Measurements from ENCODE around the gene NCAPD2.
A peak's percentile ranks its signal among the peaks of the same experiment; 100 is the strongest.
"Not testable (repeated sequence)": the region's sequence is repeated elsewhere in the genome, so short reads cannot be mapped to it uniquely, and the experiment has no call there.

The NCAPD2 gene

DNA sequence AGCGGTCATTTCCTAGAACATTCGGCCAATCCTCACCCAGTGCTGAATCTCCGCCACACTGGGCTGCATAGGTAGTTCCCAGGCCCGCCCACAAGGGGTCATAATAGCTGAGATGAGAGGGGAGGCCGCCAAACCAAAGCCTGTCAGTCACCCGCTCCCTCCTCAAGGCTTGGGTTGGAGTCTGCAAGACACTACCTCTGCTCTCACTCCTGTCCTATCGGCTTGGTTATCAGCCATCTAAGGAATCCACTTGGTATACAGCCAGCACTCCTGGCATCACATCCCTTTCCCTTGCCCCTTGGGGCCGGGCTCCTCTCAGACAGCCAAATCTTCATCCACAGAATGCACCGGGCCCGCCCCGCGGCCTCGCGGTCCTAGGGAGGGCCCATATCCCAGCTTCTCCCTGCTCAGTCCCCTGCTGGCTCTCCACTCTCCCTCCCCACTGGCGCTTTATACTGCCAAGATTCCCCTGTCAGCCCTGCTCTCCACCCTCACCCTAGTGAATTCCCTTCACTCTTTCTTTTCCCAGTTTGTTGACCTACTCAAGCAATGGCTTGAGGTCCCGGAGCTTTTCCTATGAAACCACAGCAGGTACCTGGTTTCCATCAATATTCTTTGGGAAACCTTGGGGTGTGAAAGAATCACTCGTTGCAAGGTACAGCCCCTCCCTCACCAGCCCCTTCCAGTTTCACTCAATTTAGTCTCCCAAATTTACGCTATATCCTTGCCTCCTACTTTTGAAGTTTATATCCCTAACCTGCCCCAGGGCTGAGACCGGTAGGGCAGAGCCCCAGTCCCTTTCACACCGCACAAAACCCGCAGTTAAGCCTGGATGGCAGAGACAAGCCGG, 60.5 kb downstream of the NCAPD2 start:
- peak; percentile 88 for DNase-seq (ENCODE audit: extremely low spot score)
- ChIA-PET POLR2A (interaction anchor here (0.6 kb wide), 1 partner anchor 19 kb away, joined by 3 read pairs; no protein-coding TSS in a partner anchor), CTCF (interaction anchor here (0.6 to 20.9 kb wide), 26 partner anchors 9 to 294 kb away, joined by 3 to 280 read pairs (median 3); partner anchors contain the start of genes COPS7A, GAPDH, LPAR5 and MLF2)
- TF ChIP-seq, protein P1, sequence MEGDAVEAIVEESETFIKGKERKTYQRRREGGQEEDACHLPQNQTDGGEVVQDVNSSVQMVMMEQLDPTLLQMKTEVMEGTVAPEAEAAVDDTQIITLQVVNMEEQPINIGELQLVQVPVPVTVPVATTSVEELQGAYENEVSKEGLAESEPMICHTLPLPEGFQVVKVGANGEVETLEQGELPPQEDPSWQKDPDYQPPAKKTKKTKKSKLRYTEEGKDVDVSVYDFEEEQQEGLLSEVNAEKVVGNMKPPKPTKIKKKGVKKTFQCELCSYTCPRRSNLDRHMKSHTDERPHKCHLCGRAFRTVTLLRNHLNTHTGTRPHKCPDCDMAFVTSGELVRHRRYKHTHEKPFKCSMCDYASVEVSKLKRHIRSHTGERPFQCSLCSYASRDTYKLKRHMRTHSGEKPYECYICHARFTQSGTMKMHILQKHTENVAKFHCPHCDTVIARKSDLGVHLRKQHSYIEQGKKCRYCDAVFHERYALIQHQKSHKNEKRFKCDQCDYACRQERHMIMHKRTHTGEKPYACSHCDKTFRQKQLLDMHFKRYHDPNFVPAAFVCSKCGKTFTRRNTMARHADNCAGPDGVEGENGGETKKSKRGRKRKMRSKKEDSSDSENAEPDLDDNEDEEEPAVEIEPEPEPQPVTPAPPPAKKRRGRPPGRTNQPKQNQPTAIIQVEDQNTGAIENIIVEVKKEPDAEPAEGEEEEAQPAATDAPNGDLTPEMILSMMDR (IDR thresholded peaks at IDR 0.05; ENCODE audit: control extremely low read depth, extremely low read depth, low read depth, missing control alignments), result peak; percentile 77

DNA sequence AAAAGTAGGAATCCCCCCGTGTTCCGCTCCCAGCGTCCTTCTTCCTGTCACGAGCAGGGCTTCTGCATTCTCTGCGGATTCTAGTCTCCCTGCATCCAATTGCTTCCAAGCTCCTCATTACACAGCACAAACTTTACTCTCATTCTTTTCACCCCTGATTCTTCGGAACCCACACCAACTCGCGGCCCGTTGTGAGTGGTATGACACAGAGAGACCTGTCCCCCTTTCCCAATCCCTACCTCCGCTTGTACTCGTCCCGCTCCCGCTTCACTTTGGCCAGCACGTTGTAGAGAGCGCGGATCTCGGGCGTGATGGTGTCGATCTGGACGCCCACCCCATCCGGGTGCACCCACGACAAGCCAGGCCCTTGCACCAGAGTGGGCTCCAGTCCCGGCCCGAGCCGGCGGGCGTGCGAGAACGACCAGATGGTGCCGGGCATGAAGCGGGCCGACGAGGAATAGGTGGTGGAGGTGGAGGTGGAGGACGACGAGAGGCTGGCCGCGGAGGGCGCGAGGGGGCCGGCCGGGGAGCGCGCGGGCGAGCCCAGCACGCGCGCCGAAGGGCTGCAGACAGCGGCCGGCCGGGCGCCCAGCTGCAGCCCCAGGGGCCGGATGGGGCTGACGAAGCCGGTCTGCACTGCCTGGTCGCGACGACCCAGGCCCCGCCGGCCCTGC, 61.3 kb downstream of the NCAPD2 start:
- CTCF ChIA-PET, result interaction anchor here (1.0 to 20.9 kb wide), 14 partner anchors 9 to 168 kb away, joined by 3 to 280 read pairs (median 4); partner anchors contain the start of genes COPS7A, GAPDH, LPAR5 and NOP2
- POLR2A ChIA-PET, result interaction anchor here (0.6 kb wide), 1 partner anchor 134 kb away, joined by 15 read pairs; the partner anchor contains the start of gene ZNF384
- TF ChIP-seq, protein P1 (IDR thresholded peaks at IDR 0.05; ENCODE audit: control extremely low read depth, extremely low read depth, low read depth, missing control alignments), result no peak
- DNase-seq (ENCODE audit: extremely low spot score), result peak; percentile 33

DNA sequence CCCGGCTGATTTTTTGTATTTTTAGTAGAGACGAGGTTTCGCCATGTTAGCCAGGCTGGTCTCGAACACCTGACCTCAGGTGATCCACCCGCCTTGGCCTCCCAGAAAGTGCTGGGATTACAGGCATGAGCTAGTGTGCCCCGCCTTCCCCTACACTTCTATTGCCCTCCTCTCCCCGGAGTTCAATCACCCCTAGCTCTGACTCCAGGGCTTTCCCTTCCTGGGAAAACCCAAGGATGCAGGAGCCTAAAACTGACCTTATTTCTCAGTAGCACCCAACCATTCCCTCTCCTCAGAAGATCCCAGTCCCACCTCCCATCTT, 62.6 kb downstream of the NCAPD2 start:
- CTCF ChIA-PET, result interaction anchor here (1.0 to 20.9 kb wide), 7 partner anchors 11 to 167 kb away, joined by 3 to 280 read pairs (median 5); partner anchors contain the start of genes COPS7A, GAPDH and NOP2
- DNase-seq (ENCODE audit: extremely low spot score); POLR2A ChIA-PET: not testable (repeated sequence)

DNA sequence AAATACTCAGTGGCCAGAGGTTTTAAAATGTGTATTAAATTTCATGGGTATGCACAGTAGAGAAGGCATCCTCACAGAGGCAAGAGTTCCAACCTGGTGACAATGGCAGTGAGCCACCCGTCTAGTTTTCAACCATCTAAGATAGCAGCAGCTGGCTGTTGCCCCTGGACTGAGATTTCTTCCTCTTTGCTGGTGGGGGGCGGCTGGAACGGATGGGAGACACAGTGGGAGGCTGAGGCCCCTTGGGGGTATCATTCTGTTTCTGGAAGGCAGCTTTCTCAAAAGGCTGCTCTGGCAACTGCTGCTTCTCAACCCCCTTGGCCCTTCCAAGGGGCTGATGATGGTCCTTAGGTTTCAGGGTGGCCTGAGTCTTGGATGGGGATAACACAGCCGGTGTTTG, 63.0 kb downstream of the NCAPD2 start:
- no peak for DNase-seq (ENCODE audit: extremely low spot score)
- CTCF ChIA-PET, result interaction anchor here (0.9 to 20.9 kb wide), 11 partner anchors 10 to 167 kb away, joined by 3 to 280 read pairs (median 4); partner anchors contain the start of genes COPS7A, GAPDH and NOP2
- TF ChIP-seq, protein P1 (IDR thresholded peaks at IDR 0.05; ENCODE audit: control extremely low read depth, extremely low read depth, low read depth, missing control alignments), result no peak
- POLR2A ChIA-PET, result interaction anchor here (0.6 kb wide), 1 partner anchor 13 kb away, joined by 8 read pairs; no protein-coding TSS in a partner anchor

DNA sequence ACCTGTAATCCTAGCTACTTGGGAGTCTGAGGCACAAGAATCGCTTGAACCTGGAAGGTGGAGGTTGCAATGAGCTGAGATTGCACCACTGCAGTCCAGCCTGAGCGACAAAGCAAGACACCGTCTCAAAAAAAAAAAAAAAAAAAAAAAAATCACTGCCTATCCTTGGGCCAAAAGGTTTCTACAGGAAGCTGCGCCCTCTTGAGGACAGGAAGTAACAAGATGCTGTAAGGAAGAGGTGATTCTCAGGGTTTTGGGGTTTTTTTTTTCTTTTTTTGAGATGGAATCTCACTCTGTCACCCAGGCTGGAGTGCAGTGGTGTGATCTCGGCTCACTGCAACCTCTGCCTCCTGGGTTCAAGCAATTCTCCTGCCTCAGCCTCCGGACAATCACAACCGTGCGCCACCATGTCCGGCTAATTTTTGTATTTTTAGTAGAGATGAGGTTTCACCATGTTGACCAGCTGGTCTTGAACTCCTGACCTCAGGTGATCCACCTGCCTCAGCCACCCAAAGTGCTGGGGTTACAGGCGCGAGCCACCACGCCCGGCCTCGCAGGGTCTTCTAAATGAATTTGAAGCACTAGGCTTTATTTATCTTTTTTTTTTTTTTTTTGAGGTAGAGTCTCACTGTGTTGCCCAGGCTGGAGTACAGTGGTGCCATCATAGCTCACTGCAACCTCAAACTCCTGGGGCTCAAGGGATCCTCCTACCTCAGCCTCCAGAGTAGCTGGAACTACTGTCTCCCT, 64.3 kb downstream of the NCAPD2 start:
- peak; percentile 56 for DNase-seq (ENCODE audit: extremely low spot score)
- POLR2A ChIA-PET, result interaction anchor here (0.7 to 1.4 kb wide), 4 partner anchors 10 to 191 kb away, joined by 3 to 8 read pairs (median 5); partner anchors contain the start of genes GAPDH and NOP2
- TF ChIP-seq, protein P1 (IDR thresholded peaks at IDR 0.05; ENCODE audit: control extremely low read depth, extremely low read depth, low read depth, missing control alignments), result peak; percentile 55
- CTCF ChIA-PET, result interaction anchor here (0.7 to 20.9 kb wide), 16 partner anchors 9 to 315 kb away, joined by 3 to 280 read pairs (median 4); partner anchors contain the start of genes COPS7A, GAPDH, NOP2 and SPSB2

DNA sequence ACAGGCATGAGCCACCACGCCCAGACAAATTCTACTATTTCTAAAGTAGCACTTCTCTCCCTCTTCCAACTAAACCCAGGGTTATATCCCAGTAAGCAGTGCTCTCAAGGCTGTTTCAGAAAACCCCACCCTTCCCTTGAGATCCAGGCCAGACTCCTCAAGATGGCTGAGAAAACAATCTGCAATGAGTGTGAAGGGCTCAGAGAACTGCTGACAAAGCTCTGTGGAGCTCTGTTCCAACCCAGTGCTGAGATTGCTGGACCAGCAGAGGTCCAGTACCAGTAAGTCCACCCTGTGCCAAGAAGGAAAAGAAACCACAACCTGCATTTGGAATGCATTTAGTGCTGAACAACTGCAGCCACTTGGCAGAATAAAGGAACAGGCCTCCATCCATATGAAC, 65.6 kb downstream of the NCAPD2 start:
- no peak for DNase-seq (ENCODE audit: extremely low spot score)
- ChIA-PET POLR2A (interaction anchor here (1.4 kb wide), 1 partner anchor 9 kb away, joined by 3 read pairs; the partner anchor contains the start of gene NOP2), CTCF (interaction anchor here (1.2 to 20.9 kb wide), 6 partner anchors 8 to 89 kb away, joined by 3 to 280 read pairs (median 5); partner anchors contain the start of genes GAPDH, NOP2 and VAMP1)
- TF ChIP-seq, protein P1 (IDR thresholded peaks at IDR 0.05; ENCODE audit: control extremely low read depth, extremely low read depth, low read depth, missing control alignments), result no peak

Measured in GM10248 (cell line).